HG02798 (cell line): Measurements from ENCODE around the gene MYL3.

Source experiments
- ATAC-seq: cut with Tn5 transposase; IDR thresholded peaks from one replicate; pipeline ENCODE4 v1.9.1; 2021; ENCODE audit warnings: mild to moderate bottlenecking; ENCODE audit not compliant: unreplicated experiment, poor library complexity

The MYL3 gene

GRCh38 chr3:46884427-46884826, 21.2 kb upstream of the MYL3 start:
- ATAC-seq, result no peak

GRCh38 chr3:46883830-46884185, 20.6 kb upstream of the MYL3 start:
- no peak for ATAC-seq

- no peak for ATAC-seq
Measured at GRCh38 chr3:46883054-46883829, 20.0 kb upstream of the MYL3 start.

GRCh38 chr3:46882377-46883053, 19.3 kb upstream of the MYL3 start:
- no peak for ATAC-seq

- no peak for ATAC-seq
Measured at GRCh38 chr3:46881596-46882376, 18.5 kb upstream of the MYL3 start.

- ATAC-seq, result no peak
Measured at GRCh38 chr3:46880884-46881595, 17.8 kb upstream of the MYL3 start.

GRCh38 chr3:46878781-46879436, 15.7 kb upstream of the MYL3 start:
- ATAC-seq, result peak; percentile 33

- no peak for ATAC-seq
Measured at GRCh38 chr3:46877406-46878125, 14.3 kb upstream of the MYL3 start, which contains the start of gene PTH1R. TSS of gene PTH1R (plus strand) at chr3:46877721. CDS start at chr3:46883560, 5,839 bp downstream.

- ATAC-seq, result no peak
Measured at GRCh38 chr3:46876313-46877300, 13.4 kb upstream of the MYL3 start.

- no peak for ATAC-seq
Measured at GRCh38 chr3:46875560-46875959, 12.3 kb upstream of the MYL3 start.

GRCh38 chr3:46874430-46874829, 11.2 kb upstream of the MYL3 start:
- no peak for ATAC-seq

- ATAC-seq, result no peak
Measured at GRCh38 chr3:46873521-46873920, 10.3 kb upstream of the MYL3 start.

GRCh38 chr3:46871222-46871621, 8.0 kb upstream of the MYL3 start:
- no peak for ATAC-seq

GRCh38 chr3:46870651-46871050, 7.4 kb upstream of the MYL3 start:
- ATAC-seq, result no peak

GRCh38 chr3:46869440-46869839, 6.2 kb upstream of the MYL3 start:
- ATAC-seq, result no peak

GRCh38 chr3:46868948-46869347, 5.7 kb upstream of the MYL3 start:
- ATAC-seq, result no peak

- ATAC-seq, result no peak
Measured at GRCh38 chr3:46868287-46868686, 5.0 kb upstream of the MYL3 start.

- ATAC-seq, result no peak
Measured at GRCh38 chr3:46867550-46867898, 4.3 kb upstream of the MYL3 start.
